ENCODE results near the gene NCOA1. TPM values are rescaled to one million over a fixed set of nuclear protein-coding genes. Genes with fewer than 3 reads are reported as not detected.

The NCOA1 gene
- total and polyA plus RNA-seq, 2 experiments from 2014 or later = 32.5 to 51.7 TPM

DNA sequence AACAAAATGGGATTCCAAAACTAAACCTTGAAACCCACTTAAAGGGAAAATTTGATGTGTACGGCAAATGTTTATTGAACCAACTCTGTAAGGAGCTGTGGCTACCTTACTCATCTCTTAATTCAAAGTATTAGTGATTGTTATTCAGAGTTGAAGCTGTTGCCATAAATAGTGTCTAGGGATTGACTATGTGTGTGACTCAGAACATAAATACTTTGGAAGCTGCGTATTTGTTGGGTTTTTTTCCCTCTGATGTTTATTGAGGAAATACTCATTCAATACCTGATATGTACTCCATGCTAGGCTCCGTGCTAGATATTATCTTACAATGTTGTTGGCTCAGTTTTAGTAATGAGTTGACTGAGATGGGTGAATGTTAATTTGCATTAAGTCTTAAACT is 211.7 kb downstream of the NCOA1 start:
- Histone ChIP-seq H3K27me3 (no peaks in the 10 kb centered on the region), H3K9me2 (replicated peaks; ENCODE audit: insufficient read depth) (no peaks in the 10 kb centered on the region), H2AFZ (no peak overlapping the region), H3K27ac (no peak overlapping the region), H3K79me2 (no peaks in the 10 kb centered on the region), H3K9me3 (ENCODE audit: low read depth) (no peaks in the 10 kb centered on the region), H3K36me3 (replicated peaks; ENCODE audit: insufficient read depth, low read depth) (no peaks in the 10 kb centered on the region), H3K4me3 (no peak overlapping the region), H3K4me1 (ENCODE audit: insufficient read depth) (no peaks in the 10 kb centered on the region), H4K20me1 (ENCODE audit: insufficient read depth, poor library complexity, severe bottlenecking) (no peaks in the 10 kb centered on the region), H3K4me2 (no peak overlapping the region)
- TF ChIP-seq EZH2 (IDR thresholded peaks at IDR 0.05; ENCODE audit: borderline replicate concordance) (no peak), EZH2phosphoT487 (IDR thresholded peaks at IDR 0.05; ENCODE audit: low read depth, severe bottlenecking, unreplicated experiment) (no peak)
- TF ChIP-seq, protein P1, sequence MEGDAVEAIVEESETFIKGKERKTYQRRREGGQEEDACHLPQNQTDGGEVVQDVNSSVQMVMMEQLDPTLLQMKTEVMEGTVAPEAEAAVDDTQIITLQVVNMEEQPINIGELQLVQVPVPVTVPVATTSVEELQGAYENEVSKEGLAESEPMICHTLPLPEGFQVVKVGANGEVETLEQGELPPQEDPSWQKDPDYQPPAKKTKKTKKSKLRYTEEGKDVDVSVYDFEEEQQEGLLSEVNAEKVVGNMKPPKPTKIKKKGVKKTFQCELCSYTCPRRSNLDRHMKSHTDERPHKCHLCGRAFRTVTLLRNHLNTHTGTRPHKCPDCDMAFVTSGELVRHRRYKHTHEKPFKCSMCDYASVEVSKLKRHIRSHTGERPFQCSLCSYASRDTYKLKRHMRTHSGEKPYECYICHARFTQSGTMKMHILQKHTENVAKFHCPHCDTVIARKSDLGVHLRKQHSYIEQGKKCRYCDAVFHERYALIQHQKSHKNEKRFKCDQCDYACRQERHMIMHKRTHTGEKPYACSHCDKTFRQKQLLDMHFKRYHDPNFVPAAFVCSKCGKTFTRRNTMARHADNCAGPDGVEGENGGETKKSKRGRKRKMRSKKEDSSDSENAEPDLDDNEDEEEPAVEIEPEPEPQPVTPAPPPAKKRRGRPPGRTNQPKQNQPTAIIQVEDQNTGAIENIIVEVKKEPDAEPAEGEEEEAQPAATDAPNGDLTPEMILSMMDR (IDR thresholded peaks at IDR 0.05; ENCODE audit: poor library complexity) = no peak
- WGBS (ENCODE audit: low lambda C conversion rate, missing lambda C conversion rate) = 64% methylated on average over 3 of the region's 3 CpGs
- DNase-seq (ENCODE audit: low spot score) = no peak

DNA sequence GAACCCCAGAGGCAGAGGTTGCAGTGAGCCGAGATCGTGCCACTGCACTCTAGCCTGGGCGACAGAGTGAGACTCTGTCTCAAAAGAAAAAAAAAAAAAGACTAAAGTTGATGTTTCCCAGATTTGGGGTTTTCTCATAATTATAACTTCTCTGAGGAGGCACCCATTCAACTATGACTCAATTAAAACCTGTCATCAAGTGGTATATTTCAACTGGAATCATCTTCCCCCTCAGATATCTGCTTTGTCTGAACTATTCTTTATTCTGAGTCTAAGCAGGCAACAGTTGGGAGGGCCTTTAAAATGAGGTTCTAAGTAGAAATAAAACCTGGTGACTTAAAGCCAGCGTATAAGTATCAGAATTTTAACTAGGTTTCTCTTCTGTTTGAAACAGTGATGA is 213.6 kb downstream of the NCOA1 start:
- no peak overlapping the region for H3K27ac ChIP-seq
- no peaks in the 10 kb centered on the region for H3K4me1 ChIP-seq (ENCODE audit: insufficient read depth)
- H3K9me2 ChIP-seq (replicated peaks; ENCODE audit: insufficient read depth) = no peaks in the 10 kb centered on the region
- TF ChIP-seq EZH2phosphoT487 (IDR thresholded peaks at IDR 0.05; ENCODE audit: low read depth, severe bottlenecking, unreplicated experiment) (no peak), EZH2 (IDR thresholded peaks at IDR 0.05; ENCODE audit: borderline replicate concordance) (no peak)
- TF ChIP-seq, protein P1 (IDR thresholded peaks at IDR 0.05; ENCODE audit: poor library complexity) = no peak
- H4K20me1 ChIP-seq (ENCODE audit: insufficient read depth, poor library complexity, severe bottlenecking) = no peaks in the 10 kb centered on the region
- no peak for DNase-seq (ENCODE audit: low spot score)
- 96% methylated on average over 4 of the region's 4 CpGs for WGBS (ENCODE audit: low lambda C conversion rate, missing lambda C conversion rate)
- no peaks in the 10 kb centered on the region for H3K9me3 ChIP-seq (ENCODE audit: low read depth)
- H3K4me2 ChIP-seq = no peak overlapping the region
- no peaks in the 10 kb centered on the region for H3K27me3 ChIP-seq
- H3K36me3 ChIP-seq (replicated peaks; ENCODE audit: insufficient read depth, low read depth) = no peaks in the 10 kb centered on the region
- no peaks in the 10 kb centered on the region for H3K79me2 ChIP-seq
- H3K4me3 ChIP-seq = no peak overlapping the region
- H2AFZ ChIP-seq = no peak overlapping the region

DNA sequence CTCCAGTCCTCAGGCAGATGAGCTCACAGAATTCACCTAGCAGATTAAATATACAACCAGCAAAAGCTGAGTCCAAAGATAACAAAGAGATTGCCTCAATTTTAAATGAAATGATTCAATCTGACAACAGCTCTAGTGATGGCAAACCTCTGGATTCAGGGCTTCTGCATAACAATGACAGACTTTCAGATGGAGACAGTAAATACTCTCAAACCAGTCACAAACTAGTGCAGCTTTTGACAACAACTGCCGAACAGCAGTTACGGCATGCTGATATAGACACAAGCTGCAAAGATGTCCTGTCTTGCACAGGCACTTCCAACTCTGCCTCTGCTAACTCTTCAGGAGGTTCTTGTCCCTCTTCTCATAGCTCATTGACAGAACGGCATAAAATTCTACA is 216.1 kb downstream of the NCOA1 start:
- 95% methylated on average over 3 of the region's 3 CpGs for WGBS (ENCODE audit: low lambda C conversion rate, missing lambda C conversion rate)
- no peaks in the 10 kb centered on the region for H3K4me1 ChIP-seq (ENCODE audit: insufficient read depth)
- TF ChIP-seq EZH2phosphoT487 (IDR thresholded peaks at IDR 0.05; ENCODE audit: low read depth, severe bottlenecking, unreplicated experiment) (no peak), EZH2 (IDR thresholded peaks at IDR 0.05; ENCODE audit: borderline replicate concordance) (no peak)
- TF ChIP-seq, protein P1 (IDR thresholded peaks at IDR 0.05; ENCODE audit: poor library complexity) = no peak
- no peaks in the 10 kb centered on the region for H3K9me3 ChIP-seq (ENCODE audit: low read depth)
- H3K36me3 ChIP-seq (replicated peaks; ENCODE audit: insufficient read depth, low read depth) = no peaks in the 10 kb centered on the region
- no peaks in the 10 kb centered on the region for H4K20me1 ChIP-seq (ENCODE audit: insufficient read depth, poor library complexity, severe bottlenecking)
- no peak overlapping the region for H3K27ac ChIP-seq
- H3K9me2 ChIP-seq (replicated peaks; ENCODE audit: insufficient read depth) = no peaks in the 10 kb centered on the region
- no peak overlapping the region for H3K4me2 ChIP-seq
- no peaks in the 10 kb centered on the region for H3K79me2 ChIP-seq
- no peak overlapping the region for H3K4me3 ChIP-seq
- no peaks in the 10 kb centered on the region for H3K27me3 ChIP-seq
- no peak for DNase-seq (ENCODE audit: low spot score)
- H2AFZ ChIP-seq = no peak overlapping the region
